PFSK-1 (cell line): ENCODE results near the gene STARD3NL.

Experiments used
- FOXP2 ChIP-seq: optimal IDR thresholded peaks from 2 replicates; pipeline ENCODE3; 2011; ENCODE audit warnings: borderline replicate concordance, control low read depth, inconsistent platforms; ENCODE audit not compliant: insufficient read depth; ENCODE audit errors: extremely low read length, extremely low read depth
- POLR2AphosphoS5 ChIP-seq: IDR thresholded peaks from 2 replicates; pipeline ENCODE4 v1.6.1; 2012; ENCODE audit warnings: low read depth, mild to moderate bottlenecking, control low read depth, low read length, moderate library complexity
- SIN3A ChIP-seq: IDR thresholded peaks from 2 replicates; pipeline ENCODE4 v1.6.1; 2012; ENCODE audit warnings: mild to moderate bottlenecking, low read length, moderate library complexity, borderline replicate concordance; ENCODE audit not compliant: insufficient read depth
- TAF1 ChIP-seq: IDR thresholded peaks from 2 replicates; pipeline ENCODE4 v1.6.1; 2012; ENCODE audit warnings: low read length, control low read depth, borderline replicate concordance; ENCODE audit not compliant: insufficient read depth
- TF ChIP-seq, protein P1 (sequence below), 2 experiments: IDR thresholded peaks; 2 replicates each; pipeline versions ENCODE4 v1.6.1 to v1.8.0; 2011 to 2012; ENCODE audit warnings: low read depth in 2 of 2, low read length in 2 of 2, control low read depth in 1 of 2, inconsistent platforms in 1 of 2, mild to moderate bottlenecking in 1 of 2, moderate library complexity in 1 of 2; ENCODE audit not compliant: insufficient read depth in 1 of 2

Gene STARD3NL

DNA sequence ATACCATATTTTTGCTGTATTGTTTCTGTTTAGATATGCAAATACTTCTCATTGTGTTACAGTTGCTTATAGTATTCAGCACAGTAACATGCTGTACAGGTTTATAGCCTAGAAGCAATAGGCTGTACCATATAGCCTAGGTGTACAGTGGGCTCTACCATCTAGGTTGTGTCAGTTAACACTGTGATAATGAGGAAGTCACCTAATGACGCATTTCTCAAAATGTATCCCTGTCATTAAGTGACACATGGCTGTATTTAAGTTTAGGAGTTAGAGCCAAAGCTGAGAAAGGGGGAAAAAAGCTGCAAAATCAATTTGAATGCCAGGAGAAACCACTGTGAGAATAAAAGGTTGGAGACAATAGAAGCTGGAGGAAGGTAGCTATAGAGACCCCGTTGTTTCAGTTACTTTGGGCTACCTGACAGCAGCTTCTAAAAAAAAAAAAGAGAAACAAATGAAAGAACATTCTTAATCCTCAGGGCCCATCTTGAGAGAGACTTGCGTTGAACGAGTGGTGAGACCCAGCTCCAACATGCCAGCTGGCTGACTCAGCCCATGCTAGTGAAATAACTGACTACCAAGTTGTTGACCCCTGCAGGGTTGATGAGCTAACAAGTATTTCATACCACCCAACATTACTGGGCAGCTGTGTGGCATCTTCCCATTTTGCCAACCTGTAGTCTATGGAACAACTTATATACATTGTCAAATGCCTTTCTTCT, 8.7 kb downstream of the STARD3NL start:
- no peak for TF ChIP-seq FOXP2
- no peak for TF ChIP-seq POLR2AphosphoS5
- TF ChIP-seq SIN3A, result no peak
- TF ChIP-seq TAF1, result no peak
- TF ChIP-seq, protein P1, sequence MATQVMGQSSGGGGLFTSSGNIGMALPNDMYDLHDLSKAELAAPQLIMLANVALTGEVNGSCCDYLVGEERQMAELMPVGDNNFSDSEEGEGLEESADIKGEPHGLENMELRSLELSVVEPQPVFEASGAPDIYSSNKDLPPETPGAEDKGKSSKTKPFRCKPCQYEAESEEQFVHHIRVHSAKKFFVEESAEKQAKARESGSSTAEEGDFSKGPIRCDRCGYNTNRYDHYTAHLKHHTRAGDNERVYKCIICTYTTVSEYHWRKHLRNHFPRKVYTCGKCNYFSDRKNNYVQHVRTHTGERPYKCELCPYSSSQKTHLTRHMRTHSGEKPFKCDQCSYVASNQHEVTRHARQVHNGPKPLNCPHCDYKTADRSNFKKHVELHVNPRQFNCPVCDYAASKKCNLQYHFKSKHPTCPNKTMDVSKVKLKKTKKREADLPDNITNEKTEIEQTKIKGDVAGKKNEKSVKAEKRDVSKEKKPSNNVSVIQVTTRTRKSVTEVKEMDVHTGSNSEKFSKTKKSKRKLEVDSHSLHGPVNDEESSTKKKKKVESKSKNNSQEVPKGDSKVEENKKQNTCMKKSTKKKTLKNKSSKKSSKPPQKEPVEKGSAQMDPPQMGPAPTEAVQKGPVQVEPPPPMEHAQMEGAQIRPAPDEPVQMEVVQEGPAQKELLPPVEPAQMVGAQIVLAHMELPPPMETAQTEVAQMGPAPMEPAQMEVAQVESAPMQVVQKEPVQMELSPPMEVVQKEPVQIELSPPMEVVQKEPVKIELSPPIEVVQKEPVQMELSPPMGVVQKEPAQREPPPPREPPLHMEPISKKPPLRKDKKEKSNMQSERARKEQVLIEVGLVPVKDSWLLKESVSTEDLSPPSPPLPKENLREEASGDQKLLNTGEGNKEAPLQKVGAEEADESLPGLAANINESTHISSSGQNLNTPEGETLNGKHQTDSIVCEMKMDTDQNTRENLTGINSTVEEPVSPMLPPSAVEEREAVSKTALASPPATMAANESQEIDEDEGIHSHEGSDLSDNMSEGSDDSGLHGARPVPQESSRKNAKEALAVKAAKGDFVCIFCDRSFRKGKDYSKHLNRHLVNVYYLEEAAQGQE (IDR thresholded peaks at IDR 0.05; ENCODE audit: insufficient read depth in 1 of 2, low read depth in 2 of 2, low read length in 2 of 2), result no peak

DNA sequence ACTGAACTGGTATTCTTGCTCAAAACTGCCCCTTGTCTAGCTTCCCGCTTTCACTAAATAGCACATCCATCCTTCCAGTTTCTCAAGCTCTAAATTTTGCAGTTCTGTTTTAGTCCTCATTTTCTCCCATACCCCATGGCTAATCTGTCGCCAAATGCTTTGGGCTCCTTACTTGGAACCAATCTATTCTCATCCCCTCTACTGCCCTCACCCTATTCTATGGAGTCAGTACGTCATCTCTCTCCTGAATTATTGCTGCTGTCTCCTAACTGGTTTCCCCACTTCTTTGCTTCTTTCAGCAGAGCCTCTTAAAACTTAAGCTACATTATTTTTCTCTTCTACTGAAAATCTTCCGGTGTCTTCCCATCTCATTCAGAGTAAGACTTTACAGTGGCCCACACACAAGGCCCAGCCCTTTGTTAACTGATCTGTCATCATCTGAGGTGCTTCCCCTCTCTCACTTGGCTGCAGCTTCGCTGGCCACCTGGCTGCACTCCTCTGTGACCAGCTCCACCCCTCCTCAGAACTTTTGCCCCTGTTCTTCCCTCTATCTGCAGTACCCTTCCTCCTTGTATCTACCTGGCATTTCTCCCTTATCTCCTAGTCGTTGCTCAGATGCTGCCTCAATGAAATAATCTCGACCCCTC, 9.9 kb downstream of the STARD3NL start:
- TF ChIP-seq, protein P1 (IDR thresholded peaks at IDR 0.05; ENCODE audit: insufficient read depth in 1 of 2, low read depth in 2 of 2, low read length in 2 of 2), result no peak
- TF ChIP-seq TAF1 (no peak), SIN3A (no peak), FOXP2 (no peak), POLR2AphosphoS5 (no peak)

DNA sequence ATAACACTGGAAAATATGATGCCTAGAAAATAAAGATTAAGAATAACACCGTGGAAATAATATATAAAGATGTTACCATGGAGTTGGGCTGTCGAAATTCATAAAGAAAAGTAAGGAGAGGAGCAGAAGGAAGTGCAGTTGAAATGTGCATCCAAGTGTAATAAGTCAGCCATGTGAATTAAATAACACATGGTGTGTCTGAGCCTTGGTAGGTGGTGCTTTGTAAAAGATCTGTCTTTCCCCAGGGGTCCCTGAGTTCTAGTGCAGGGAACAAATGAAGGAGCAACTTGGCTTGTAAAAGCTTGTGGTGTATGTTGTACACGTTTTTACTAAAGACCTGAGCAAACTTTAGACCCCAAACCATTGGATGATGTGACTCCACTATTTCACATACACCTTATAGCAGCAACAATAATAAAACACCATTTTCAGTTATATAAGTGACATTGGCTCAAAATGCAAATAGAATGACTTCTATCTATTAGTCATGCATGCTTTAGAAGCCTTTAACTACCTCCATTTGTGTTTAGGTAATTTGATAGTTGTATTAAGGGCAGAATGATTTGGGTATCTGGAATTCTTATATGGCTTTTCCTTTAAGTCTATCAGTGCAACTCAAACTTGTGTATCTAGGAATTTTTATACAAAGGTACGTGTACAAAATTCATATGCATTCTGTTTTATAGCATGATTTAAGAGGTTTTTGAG, 11.3 kb downstream of the STARD3NL start:
- TF ChIP-seq, protein P1 (IDR thresholded peaks at IDR 0.05; ENCODE audit: insufficient read depth in 1 of 2, low read depth in 2 of 2, low read length in 2 of 2), result no peak
- TF ChIP-seq SIN3A (no peak), TAF1 (no peak), FOXP2 (no peak), POLR2AphosphoS5 (no peak)

DNA sequence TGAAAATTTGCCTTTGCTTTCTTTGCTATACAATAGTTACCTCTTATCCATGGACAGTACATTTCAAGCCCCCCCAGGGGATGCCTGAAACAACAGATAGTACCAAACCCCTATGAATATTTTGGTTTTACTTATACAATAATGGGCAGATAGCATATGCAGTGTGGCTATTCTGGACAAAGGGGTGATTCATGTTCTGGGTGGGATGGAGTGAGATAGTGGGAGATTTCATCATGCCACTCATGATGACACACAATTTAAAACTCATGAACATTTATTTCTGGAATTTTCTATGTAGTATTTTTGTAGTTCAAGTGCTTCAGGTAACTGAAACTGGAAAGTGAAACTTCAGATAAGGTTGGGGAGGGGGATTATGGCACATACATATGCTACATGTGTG, 12.0 kb downstream of the STARD3NL start:
- TF ChIP-seq POLR2AphosphoS5 (no peak), SIN3A (no peak), TAF1 (no peak), FOXP2 (no peak)
- TF ChIP-seq, protein P1 (IDR thresholded peaks at IDR 0.05; ENCODE audit: insufficient read depth in 1 of 2, low read depth in 2 of 2, low read length in 2 of 2), result no peak
